ENCODE data around the gene GCNT4.
"Not testable (repeated sequence)": the region's sequence is repeated elsewhere in the genome, so short reads cannot be mapped to it uniquely, and the experiment has no call there.

The GCNT4 gene

GRCh38 chr5:75052192-75053053, at the start of gene GCNT4:
GCNT4 (minus strand) TSS chr5:75052558; CDS start chr5:75030037, 22,521 bp downstream.
- DNase-seq: no peak

- not testable (repeated sequence) for DNase-seq
Observed at GRCh38 chr5:75095956-75096355, 43.6 kb upstream of the GCNT4 start.

- DNase-seq: no peak
Observed at GRCh38 chr5:75091597-75091996, 39.2 kb upstream of the GCNT4 start.

DNA sequence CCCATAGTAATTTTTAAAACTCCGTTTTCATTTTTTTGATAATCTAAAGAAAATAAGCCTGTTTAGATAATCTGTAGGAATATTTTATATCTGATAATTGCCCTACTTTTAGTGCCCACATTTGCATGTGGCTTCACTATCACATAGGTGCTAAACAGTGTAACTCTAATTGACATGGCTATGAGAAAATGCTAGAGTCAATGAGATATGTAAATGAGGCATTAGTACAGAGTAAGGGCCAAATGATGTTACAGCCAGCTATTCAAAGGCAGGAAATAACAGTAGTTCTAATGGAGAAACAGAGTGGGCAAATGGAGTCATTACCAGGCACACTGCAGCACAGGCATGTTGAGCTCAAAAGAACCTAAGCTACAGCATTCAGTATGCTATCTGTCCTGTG, 37.3 kb upstream of the GCNT4 start:
- DNase-seq: no peak

GRCh38 chr5:75089137-75089536, 36.8 kb upstream of the GCNT4 start:
- no peak for DNase-seq

- DNase-seq: no peak
Observed at GRCh38 chr5:75088648-75089047, 36.3 kb upstream of the GCNT4 start.

- DNase-seq: no peak
Observed at GRCh38 chr5:75081510-75081909, 29.2 kb upstream of the GCNT4 start.

- not testable (repeated sequence) for DNase-seq
Observed at GRCh38 chr5:75079346-75079745, 27.0 kb upstream of the GCNT4 start.

DNA sequence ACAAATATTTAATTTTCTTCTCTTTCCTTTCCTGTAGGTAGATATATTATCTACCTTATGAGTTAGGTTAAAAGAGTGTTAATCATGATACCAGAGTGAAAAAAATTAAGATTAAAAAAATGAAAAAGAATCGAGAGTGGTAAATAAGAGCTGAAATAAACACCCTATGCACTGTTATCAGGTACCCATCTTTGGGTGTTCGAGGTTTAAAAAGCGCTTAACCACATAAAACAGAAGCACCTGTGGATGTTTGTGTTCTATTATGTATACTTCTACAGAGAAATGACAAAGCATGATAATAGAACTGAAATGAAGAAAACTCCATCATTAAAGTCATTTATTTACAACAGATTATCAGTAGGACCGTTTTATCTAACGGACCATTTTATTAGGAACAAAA, 25.7 kb upstream of the GCNT4 start:
- no peak for DNase-seq

GRCh38 chr5:75072061-75072460, 19.7 kb upstream of the GCNT4 start:
- DNase-seq: no peak

DNA sequence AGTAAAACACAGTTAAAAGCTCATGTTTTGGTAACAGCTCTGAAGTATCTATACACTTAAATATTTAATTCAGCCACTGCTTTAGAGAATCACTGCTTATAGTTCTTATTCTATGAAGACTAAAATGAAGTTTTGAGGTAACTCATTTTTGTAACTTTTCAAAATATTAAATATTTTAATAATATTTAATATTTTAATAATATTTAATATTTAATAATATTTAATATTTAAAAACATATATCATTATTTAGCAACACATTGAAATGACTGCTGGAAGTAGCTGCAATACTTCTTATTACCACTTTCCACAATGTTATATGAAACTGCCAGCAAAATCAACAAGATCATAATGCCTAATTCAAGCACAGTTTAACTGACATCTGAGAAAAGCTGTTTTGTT, 18.7 kb upstream of the GCNT4 start:
- no peak for DNase-seq

GRCh38 chr5:75067434-75067833, 15.1 kb upstream of the GCNT4 start:
- DNase-seq: no peak

GRCh38 chr5:75062925-75063531, 10.7 kb upstream of the GCNT4 start:
- no peak for DNase-seq

- no peak for DNase-seq
Observed at GRCh38 chr5:75059912-75060545, 7.7 kb upstream of the GCNT4 start.

DNA sequence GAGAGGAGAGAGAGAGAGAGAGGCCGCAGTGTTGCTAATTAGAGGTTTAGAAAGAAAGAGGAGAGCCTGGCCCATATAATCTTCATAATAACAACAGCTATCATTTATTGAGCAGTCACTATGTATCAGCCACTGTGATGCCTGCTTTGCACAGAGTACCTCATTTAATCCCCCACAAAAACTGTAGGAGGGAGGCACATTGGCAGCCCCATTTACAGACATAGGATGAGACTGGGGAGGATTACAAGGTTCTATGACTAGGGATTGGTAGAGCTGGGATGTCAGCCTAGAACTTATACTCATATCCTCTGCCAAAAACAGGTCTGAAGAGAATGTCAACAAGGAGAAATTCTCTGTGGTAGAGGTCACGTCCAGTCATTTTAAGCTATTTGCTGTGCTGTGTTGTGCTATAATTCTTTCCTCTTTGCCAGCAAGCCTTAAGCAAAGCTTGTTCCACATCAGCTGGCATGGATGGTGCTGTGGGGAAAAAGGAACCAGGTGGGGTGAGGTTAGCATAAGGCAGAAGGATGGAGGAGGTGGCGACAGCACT, 6.7 kb upstream of the GCNT4 start:
- DNase-seq: no peak

- no peak for DNase-seq
Observed at GRCh38 chr5:75057561-75057960, 5.2 kb upstream of the GCNT4 start.

- DNase-seq: no peak
Observed at GRCh38 chr5:75055727-75056144, 3.4 kb upstream of the GCNT4 start.

DNA sequence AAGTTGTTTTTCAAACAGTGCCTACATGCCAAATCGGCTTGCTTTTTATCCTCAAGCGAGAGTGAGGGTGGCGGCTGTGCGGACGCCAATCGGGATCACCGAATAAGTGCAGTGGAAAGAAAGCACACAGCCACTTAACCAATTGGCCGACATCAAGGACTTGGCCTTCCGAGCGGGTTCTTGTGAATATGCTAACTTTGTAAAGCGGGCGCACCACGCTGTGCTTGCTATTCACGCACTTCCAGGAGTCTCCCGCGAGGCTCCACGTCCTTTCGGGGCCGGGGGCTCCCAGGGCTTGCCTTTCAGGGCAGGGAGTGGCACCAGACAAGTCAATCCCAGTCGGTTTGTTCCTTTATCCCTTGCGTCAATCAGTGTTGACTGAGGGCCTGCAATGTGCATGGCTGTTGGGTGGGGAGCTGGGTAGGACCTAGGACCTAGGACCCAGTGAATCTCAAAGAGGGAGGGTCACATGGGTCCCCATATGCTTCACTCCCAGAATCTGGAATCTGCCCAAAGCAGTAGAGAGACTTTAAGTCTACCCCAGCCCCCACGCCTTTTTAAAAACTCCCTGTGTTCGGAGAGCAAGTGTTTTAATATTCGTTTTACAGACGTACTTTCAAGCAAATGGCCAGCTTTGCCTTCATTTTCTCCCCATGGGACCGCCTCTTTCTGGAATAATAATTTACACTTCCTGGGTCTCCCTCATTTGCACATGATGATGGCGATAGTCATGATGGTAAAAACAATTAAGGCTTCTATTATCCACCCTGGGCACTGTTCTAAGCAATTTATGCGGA, 2.0 kb upstream of the GCNT4 start:
- no peak for DNase-seq

- no peak for DNase-seq
Observed at GRCh38 chr5:75053304-75054133, 1.2 kb upstream of the GCNT4 start.

DNA sequence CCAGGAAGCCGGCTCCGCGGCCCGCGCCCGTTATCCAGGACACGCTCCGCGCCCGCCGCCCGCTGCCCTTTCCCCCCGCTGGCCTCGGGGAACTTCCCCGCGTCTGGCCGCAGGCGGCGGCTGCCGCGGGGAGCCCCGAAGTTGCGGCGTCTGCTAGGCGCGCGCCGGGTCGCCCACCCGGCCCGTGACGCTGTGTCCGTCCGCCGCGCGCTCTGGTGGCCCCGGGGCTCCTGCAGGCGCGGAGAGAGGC, 621 bp upstream of the GCNT4 start:
- no peak for DNase-seq

- no peak for DNase-seq
Observed at GRCh38 chr5:75051217-75051751, 1.1 kb downstream of the GCNT4 start.

GRCh38 chr5:75050415-75050814, 1.9 kb downstream of the GCNT4 start:
- no peak for DNase-seq
